ENCODE measurements around the gene TREML4.
"Not testable (repeated sequence)": the region's sequence is repeated elsewhere in the genome, so short reads cannot be mapped to it uniquely, and the experiment has no call there.

- not testable (repeated sequence) for TF ChIP-seq POLR2A (IDR thresholded peaks at IDR 0.05); POLR2AphosphoS5 (IDR thresholded peaks at IDR 0.05; ENCODE audit: insufficient read depth in 1 of 2, low read depth in 1 of 2); CTCF (IDR thresholded peaks at IDR 0.05)
These were observed 18.4 kb downstream of the TREML4 start for GRCh38 chr6:41246529-41246928.
